GM20000 (cell line): ENCODE measurements around the gene PAX2.

Experiments
- DNase-seq: peaks from one replicate; pipeline ENCODE4 v3.0.0; 2012; ENCODE audit warnings: low spot score
- CTCF ChIP-seq: IDR thresholded peaks from 2 replicates; pipeline ENCODE4 v1.5.1; 2012; ENCODE audit warnings: mild to moderate bottlenecking, control low read depth; ENCODE audit errors: extremely low read depth, missing control alignments

PAX2 gene

GRCh38 chr10:100736144-100736808, 9.1 kb upstream of the PAX2 start:
- peak; percentile 29 for DNase-seq
- no peak for TF ChIP-seq CTCF

GRCh38 chr10:100736809-100737354, 8.5 kb upstream of the PAX2 start:
- TF ChIP-seq CTCF: no peak
- peak; percentile 32 for DNase-seq

- no peak for TF ChIP-seq CTCF
- DNase-seq: peak; percentile 47
Observed at GRCh38 chr10:100737355-100738054, 7.9 kb upstream of the PAX2 start.

- no peak for TF ChIP-seq CTCF
- DNase-seq: peak; percentile 27
Observed at GRCh38 chr10:100738055-100738827, 7.1 kb upstream of the PAX2 start.

- peak; percentile 73 for DNase-seq
- TF ChIP-seq CTCF: no peak
Observed at GRCh38 chr10:100739517-100740368, 5.6 kb upstream of the PAX2 start.

GRCh38 chr10:100740476-100741377, 4.7 kb upstream of the PAX2 start:
- TF ChIP-seq CTCF: no peak
- DNase-seq: peak; percentile 29
